SK-N-SH (cell line): ENCODE measurements around the gene MTAP. TPM values are rescaled to one million over a fixed set of nuclear protein-coding genes. Genes with fewer than 3 reads are reported as not detected.

Experiments used
- CTCF ChIA-PET: fragments of 300-600, 350-600 bp; formaldehyde crosslinking; extraction: SDS; loops from one replicate; lab custom pipeline; 2021; lab: Yijun Ruan, JAX
- POLR2A ChIA-PET: fragments of 350-600 bp; sonication (Branson Sonifier 250); formaldehyde crosslinking; extraction: SDS; loops from one replicate; lab custom pipeline; 2020; ENCODE audit warnings: antibody characterized with exemption, inconsistent platforms; lab: Yijun Ruan, JAX
- DNase-seq: peaks from one replicate; pipeline ENCODE4 v3.0.0; 2012
- H2AFZ ChIP-seq: fragments of 200-600 bp; sonication (generic); 2 replicates; pipeline ENCODE4 v1.8.1; 2016; ENCODE audit warnings: antibody characterized with exemption, mild to moderate bottlenecking, low read depth
- H3F3A ChIP-seq: fragments of 200-600 bp; sonication (generic); replicated peaks from 2 replicates; pipeline ENCODE3; 2016; ENCODE audit warnings: antibody characterized with exemption, mild to moderate bottlenecking; ENCODE audit not compliant: insufficient read depth
- H3K27ac ChIP-seq, 2 experiments: fragments of 200-500 bp in 1 of 2; fragments of 200-600 bp in 1 of 2; sonication (Bioruptor generic) in 1 of 2; sonication (generic), shearing (Covaris generic) in 1 of 2; 2 replicates each; pipeline versions ENCODE4 v1.5.1 to v1.6.1; 2014 to 2016; ENCODE audit warnings: low read depth in 2 of 2, inconsistent platforms in 1 of 2, low read length in 1 of 2, mild to moderate bottlenecking in 1 of 2, mixed read lengths in 1 of 2
- H3K27me3 ChIP-seq: fragments of 200-600 bp; sonication (generic), shearing (Covaris generic); 2 replicates; pipeline ENCODE4 v1.6.1; 2016; ENCODE audit warnings: mixed run types; ENCODE audit not compliant: insufficient read depth
- H3K36me3 ChIP-seq, 2 experiments: fragments of 200-500 bp in 1 of 2; fragments of 200-600 bp in 1 of 2; sonication (Bioruptor generic) in 1 of 2; sonication (generic) in 1 of 2; replicated peaks in 1 of 2; 2 replicates each; pipeline versions ENCODE3 to v1.5.1; 2014 to 2016; ENCODE audit warnings: low read length in 1 of 2, mild to moderate bottlenecking in 1 of 2; ENCODE audit not compliant: insufficient read depth in 2 of 2, control insufficient read depth in 1 of 2
- H3K4me1 ChIP-seq, 2 experiments: fragments of 200-500 bp in 1 of 2; fragments of 200-600 bp in 1 of 2; sonication (Bioruptor generic) in 1 of 2; sonication (generic), shearing (Covaris generic) in 1 of 2; 2 replicates each; pipeline versions ENCODE4 v1.5.1 to v1.6.1; 2014 to 2016; ENCODE audit warnings: low read depth in 1 of 2, low read length in 1 of 2, mixed run types in 1 of 2; ENCODE audit not compliant: insufficient read depth in 2 of 2, control insufficient read depth in 1 of 2
- H3K4me2 ChIP-seq: fragments of 200-600 bp; sonication (generic), shearing (Covaris generic); 2 replicates; pipeline ENCODE4 v1.6.1; 2017; ENCODE audit warnings: mixed run types
- H3K4me3 ChIP-seq, 2 experiments: fragments of 200-500 bp in 1 of 2; fragments of 200-600 bp in 1 of 2; sonication (Bioruptor generic) in 1 of 2; sonication (generic), shearing (Covaris generic) in 1 of 2; 2 replicates each; pipeline versions ENCODE4 v1.5.1 to v1.8.1; 2014 to 2016; ENCODE audit warnings: low read depth in 2 of 2, inconsistent platforms in 1 of 2, low read length in 1 of 2, mild to moderate bottlenecking in 1 of 2, mixed read lengths in 1 of 2, moderate library complexity in 1 of 2
- H3K79me2 ChIP-seq: fragments of 200-600 bp; sonication (generic); 2 replicates; pipeline ENCODE4 v1.8.1; 2017; ENCODE audit warnings: mild to moderate bottlenecking; ENCODE audit not compliant: insufficient read depth
- H3K9ac ChIP-seq: fragments of 200-600 bp; sonication (generic); 2 replicates; pipeline ENCODE4 v1.6.1; 2017; ENCODE audit warnings: mixed run types
- H3K9me2 ChIP-seq: fragments of 200-600 bp; sonication (generic); 2 replicates; pipeline ENCODE4 v1.6.1; 2017; ENCODE audit warnings: mixed run types
- H3K9me3 ChIP-seq: fragments of 200-600 bp; sonication (generic); 2 replicates; pipeline ENCODE4 v1.6.1; 2017; ENCODE audit warnings: mixed run types, mild to moderate bottlenecking, moderate library complexity
- H4K20me1 ChIP-seq: fragments of 200-600 bp; sonication (generic); 2 replicates; pipeline ENCODE4 v1.6.1; 2017; ENCODE audit warnings: mild to moderate bottlenecking, mixed run types; ENCODE audit not compliant: insufficient read depth
- CHD2 ChIP-seq: fragments of 150-350 bp; IDR thresholded peaks from 2 replicates; pipeline ENCODE4 v1.6.1; 2018; ENCODE audit warnings: low read length; ENCODE audit not compliant: partially characterized antibody
- ELF1 ChIP-seq: IDR thresholded peaks from 2 replicates; pipeline ENCODE4 v1.4.0; 2012
- GABPA ChIP-seq: IDR thresholded peaks from 2 replicates; pipeline ENCODE4 v1.4.0; 2012; ENCODE audit warnings: low read depth, mild to moderate bottlenecking
- GATA2 ChIP-seq: sonication (generic); formaldehyde crosslinking; IDR thresholded peaks from 2 replicates; pipeline ENCODE4 v1.5.0; 2020; ENCODE audit warnings: mild to moderate bottlenecking, missing genetic modification reagents
- JUND ChIP-seq: IDR thresholded peaks from 2 replicates; pipeline ENCODE4 v1.4.0; 2012
- MAX ChIP-seq: IDR thresholded peaks from 2 replicates; pipeline ENCODE4 v1.4.0; 2012; ENCODE audit warnings: low read depth
- MXI1 ChIP-seq: IDR thresholded peaks from 2 replicates; pipeline ENCODE4 v1.6.1; 2012; ENCODE audit warnings: mild to moderate bottlenecking, low read depth, low read length, improper control_type of control experiment
- NFIC ChIP-seq: IDR thresholded peaks from 2 replicates; pipeline ENCODE4 v1.4.0; 2012; ENCODE audit warnings: borderline replicate concordance
- NRF1 ChIP-seq: IDR thresholded peaks from 2 replicates; pipeline ENCODE4 v1.6.1; 2012; ENCODE audit warnings: low read depth, mild to moderate bottlenecking, low read length
- PBX3 ChIP-seq: IDR thresholded peaks from 2 replicates; pipeline ENCODE4; 2012
- POLR2AphosphoS5 ChIP-seq: IDR thresholded peaks from 2 replicates; pipeline ENCODE4 v1.6.1; 2012; ENCODE audit warnings: low read depth, low read length
- RAD21 ChIP-seq: IDR thresholded peaks from 2 replicates; pipeline ENCODE4 v1.6.1; 2012; ENCODE audit warnings: mild to moderate bottlenecking, low read length
- RCOR1 ChIP-seq: fragments of 150-350 bp; IDR thresholded peaks from 2 replicates; pipeline ENCODE4 v1.6.1; 2017; ENCODE audit warnings: antibody characterized with exemption, low read length
- REST ChIP-seq: IDR thresholded peaks from 2 replicates; pipeline ENCODE4 v1.6.1; 2012; ENCODE audit warnings: mild to moderate bottlenecking, low read depth, low read length, moderate library complexity
- RFX5 ChIP-seq: IDR thresholded peaks from 2 replicates; pipeline ENCODE4 v1.6.1; 2012; ENCODE audit warnings: mild to moderate bottlenecking, improper control_type of control experiment, low read length
- RXRA ChIP-seq: IDR thresholded peaks from 2 replicates; pipeline ENCODE4 v1.4.0; 2012; ENCODE audit warnings: low read depth, mild to moderate bottlenecking, borderline replicate concordance
- SMC3 ChIP-seq: IDR thresholded peaks from 2 replicates; pipeline ENCODE4 v1.6.1; 2012; ENCODE audit warnings: low read depth, low read length, improper control_type of control experiment
- TAF1 ChIP-seq: IDR thresholded peaks from 2 replicates; pipeline ENCODE4 v1.6.1; 2012; ENCODE audit warnings: low read depth, mild to moderate bottlenecking, low read length, moderate library complexity, borderline replicate concordance
- YY1 ChIP-seq: IDR thresholded peaks from 2 replicates; pipeline ENCODE4 v1.4.0; 2012; ENCODE audit warnings: low read depth, mild to moderate bottlenecking
- WGBS: methylation state at CpG from one replicate; pipeline ENCODE4 v1.1.6; 2017; ENCODE audit warnings: low lambda C conversion rate; 5-methylcytosine and 5-hydroxymethylcytosine counted together
- polyA plus RNA-seq, 3 experiments: library from polyadenylated mRNA; depleted of rRNA; stranded (reverse); fragments of >200 nt; gene quantifications; 2 replicates each; pipeline ENCODE4 v1.2.3, GENCODE V29; 2012

MTAP gene
- polyA plus RNA-seq, 1 of the 3 experiments (the other 2 are of a cell fraction), result 9.8 TPM

GRCh38 chr9:21933865-21934264, 131.4 kb downstream of the MTAP start:
- no peaks in the 10 kb centered on the region for H4K20me1 ChIP-seq
- POLR2A ChIA-PET, result no interaction called here
- no peaks in the 10 kb centered on the region for H3K36me3 ChIP-seq
- H3K79me2 ChIP-seq, result no peaks in the 10 kb centered on the region
- H3K27me3 ChIP-seq, result no peaks in the 10 kb centered on the region
- H3K27ac ChIP-seq, result no peak overlapping the region
- no peaks in the 10 kb centered on the region for H3K4me1 ChIP-seq
- no peak overlapping the region for H3K4me3 ChIP-seq
- H3K9me3 ChIP-seq, result no peaks in the 10 kb centered on the region
- H3K9ac ChIP-seq, result no peak overlapping the region
- no peak for DNase-seq
- WGBS, result 96% methylated on average over 2 of the region's 2 CpGs
- CTCF ChIA-PET, result no interaction called here
- no peak for TF ChIP-seq MAX
- TF ChIP-seq MXI1, result no peak
- TF ChIP-seq TAF1, result no peak
- TF ChIP-seq GATA2 (CRISPR knock-in tag), result no peak
- no peak for TF ChIP-seq ELF1
- TF ChIP-seq JUND, result no peak
- TF ChIP-seq GABPA, result no peak
- no peak for TF ChIP-seq NRF1
- no peak for TF ChIP-seq RAD21
- no peak for TF ChIP-seq PBX3
- no peak for TF ChIP-seq CHD2
- no peak for TF ChIP-seq POLR2AphosphoS5
- TF ChIP-seq SMC3, result no peak
- no peak for TF ChIP-seq RCOR1
- TF ChIP-seq NFIC, result no peak
- H3K4me2 ChIP-seq, result no peak overlapping the region
- no peak overlapping the region for H2AFZ ChIP-seq
- peaks cover 8% of the 10 kb centered on the region for H3F3A ChIP-seq
- no peaks in the 10 kb centered on the region for H3K9me2 ChIP-seq

GRCh38 chr9:21935631-21936030, 133.2 kb downstream of the MTAP start:
- Histone ChIP-seq H3K4me1 (no peaks in the 10 kb centered on the region), H3K4me2 (no peak overlapping the region), H3K27ac (no peak overlapping the region)
- TF ChIP-seq PBX3 (no peak), TAF1 (no peak), YY1 (no peak), REST (no peak), RCOR1 (no peak), RFX5 (no peak), NFIC (no peak), MXI1 (no peak), RXRA (no peak), ELF1 (no peak), RAD21 (no peak)
- TF ChIP-seq, all 33 proteins: peak for 0
- H2AFZ ChIP-seq, result no peak overlapping the region
- H3K27me3 ChIP-seq, result no peaks in the 10 kb centered on the region
- H3K4me3 ChIP-seq, result no peak overlapping the region
- 71% methylated on average over 1 of the region's 1 CpG for WGBS
- no peaks in the 10 kb centered on the region for H4K20me1 ChIP-seq
- no peak for DNase-seq
- no peak overlapping the region for H3K9ac ChIP-seq
- no peaks in the 10 kb centered on the region for H3K79me2 ChIP-seq
- CTCF ChIA-PET, result no interaction called here
- no peaks in the 10 kb centered on the region for H3K9me3 ChIP-seq
- peaks cover 8% of the 10 kb centered on the region for H3F3A ChIP-seq
- no peaks in the 10 kb centered on the region for H3K36me3 ChIP-seq
- POLR2A ChIA-PET, result no interaction called here
- no peaks in the 10 kb centered on the region for H3K9me2 ChIP-seq
